CD4-positive, alpha-beta T cell (primary cell): Measurements from ENCODE around the gene OPCML. TPM values are rescaled to one million over a fixed set of nuclear protein-coding genes. Genes with fewer than 3 reads are reported as not detected.

Source experiments
- ATAC-seq: fragments of 200-7000 bp; cut with Tn5 transposase; one replicate; pipeline ENCODE4 v1.10.0; 2022; ENCODE audit warnings: mild to moderate bottlenecking; ENCODE audit not compliant: poor library complexity
- CTCF ChIA-PET: fragments of 350-600 bp; sonication (Branson Sonifier 250); formaldehyde crosslinking; loops from one replicate; lab custom pipeline; 2021; ENCODE audit warnings: antibody characterized with exemption, inconsistent platforms; lab: Charles Lee
- POLR2A ChIA-PET: fragments of 350-600 bp; sonication (Branson Sonifier 250); formaldehyde crosslinking; loops from one replicate; lab custom pipeline; 2021; ENCODE audit warnings: antibody characterized with exemption, inconsistent platforms; lab: Charles Lee
- DNase-seq, 14 experiments: peaks; one replicate each; pipeline ENCODE4 v3.0.0-alpha.2; 2013 to 2020; ENCODE audit warnings: mixed read lengths in 2 of 14
- H3K27ac ChIP-seq, 2 donors: one replicate each; pipeline versions ENCODE4 v1.5.1 to v1.7.0; 2013; ENCODE audit warnings: low read length in 2 of 2, low read depth in 1 of 2, mild to moderate bottlenecking in 1 of 2
- H3K27me3 ChIP-seq, 2 experiments: 1 replicate in 1 of 2; 2 replicates in 1 of 2; pipeline versions ENCODE4 v1.6.1 to v1.7.0; 2013; ENCODE audit warnings: low read length in 2 of 2, control low read depth in 1 of 2, mild to moderate bottlenecking in 1 of 2, moderate library complexity in 1 of 2; ENCODE audit not compliant: insufficient read depth in 2 of 2, control insufficient read depth in 1 of 2
- H3K36me3 ChIP-seq: one replicate; pipeline ENCODE4 v1.6.1; 2013; ENCODE audit warnings: low read length, control low read depth; ENCODE audit not compliant: insufficient read depth
- H3K4me1 ChIP-seq: one replicate; pipeline ENCODE4 v1.6.1; 2013; ENCODE audit warnings: low read length, control low read depth; ENCODE audit not compliant: insufficient read depth
- H3K4me3 ChIP-seq: one replicate; pipeline ENCODE4 v1.5.1; 2013; ENCODE audit warnings: mild to moderate bottlenecking, low read length, moderate library complexity
- H3K9me3 ChIP-seq, 2 experiments: 1 replicate in 1 of 2; 2 replicates in 1 of 2; pipeline versions ENCODE4 v1.6.1 to v1.7.0; 2013; ENCODE audit warnings: low read length in 2 of 2, mild to moderate bottlenecking in 2 of 2, control low read depth in 1 of 2, moderate library complexity in 1 of 2; ENCODE audit not compliant: control insufficient read depth in 1 of 2, insufficient read depth in 1 of 2
- H3K27ac Mint-ChIP-seq: one replicate; pipeline ENCODE4 v1.8.0; 2020; ENCODE audit warnings: mixed read lengths
- H3K27me3 Mint-ChIP-seq: one replicate; pipeline ENCODE4 v1.8.0; 2021; ENCODE audit warnings: mixed read lengths
- H3K36me3 Mint-ChIP-seq: one replicate; pipeline ENCODE4 v1.8.0; 2021; ENCODE audit warnings: low read depth, mixed read lengths
- H3K4me1 Mint-ChIP-seq: one replicate; pipeline ENCODE4 v1.8.0; 2021; ENCODE audit warnings: low read depth, mixed read lengths
- H3K4me3 Mint-ChIP-seq: one replicate; pipeline ENCODE4 v1.8.0; 2020; ENCODE audit warnings: mild to moderate bottlenecking, mixed read lengths
- H3K9me3 Mint-ChIP-seq: one replicate; pipeline ENCODE4 v1.8.0; 2020; ENCODE audit warnings: mixed read lengths
- intact Hi-C, 2 experiments: fragments of 100-400 bp; cut with DNase I in 1 of 2; cut with micrococcal nuclease in 1 of 2; formaldehyde crosslinking; loops; one replicate each; pipeline versions ENCODE4 v1.15.1 to v1.9.0; 2023 to 2025; cut with DNase I, micrococcal nuclease
- total RNA-seq, 174 experiments: library from RNA in 2 of 174; stranded (reverse) in 2 of 174; gene quantifications; one replicate each; pipeline ENCODE4 v1.2.3 and lab custom pipeline; 2021 to 2026
- TF ChIP-seq, protein P1 (sequence below): fragments of 200-600 bp; IDR thresholded peaks from one replicate; pipeline ENCODE4 v1.8.0; 2022; ENCODE audit warnings: antibody characterized with exemption, mild to moderate bottlenecking

The OPCML gene
- total RNA-seq, 2 experiments from 2014 or later = not detected

DNA sequence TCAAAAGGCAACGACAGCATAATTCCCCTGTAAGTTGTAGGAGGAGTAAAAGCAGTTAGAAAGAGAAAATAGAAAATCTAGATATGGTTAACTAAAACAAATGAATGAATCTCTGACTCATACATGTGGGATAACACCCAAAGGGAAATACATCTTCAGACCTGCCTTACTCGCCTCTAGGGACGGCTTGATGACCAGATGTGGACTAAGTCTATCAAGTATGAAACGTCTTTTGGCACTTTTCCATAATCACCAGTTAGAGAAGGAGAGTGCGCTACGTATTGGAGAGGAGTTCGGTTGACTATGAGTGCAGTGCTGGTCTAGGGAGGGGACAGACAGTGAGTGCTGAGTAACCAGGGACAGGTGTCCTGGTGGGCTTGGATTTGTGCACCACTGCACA is 459.9 kb downstream of the OPCML start:
- no peak overlapping the region for H3K4me3 Mint-ChIP-seq
- peaks cover 22% of the 10 kb centered on the region for H3K27me3 Mint-ChIP-seq
- POLR2A ChIA-PET = no interaction called here

DNA sequence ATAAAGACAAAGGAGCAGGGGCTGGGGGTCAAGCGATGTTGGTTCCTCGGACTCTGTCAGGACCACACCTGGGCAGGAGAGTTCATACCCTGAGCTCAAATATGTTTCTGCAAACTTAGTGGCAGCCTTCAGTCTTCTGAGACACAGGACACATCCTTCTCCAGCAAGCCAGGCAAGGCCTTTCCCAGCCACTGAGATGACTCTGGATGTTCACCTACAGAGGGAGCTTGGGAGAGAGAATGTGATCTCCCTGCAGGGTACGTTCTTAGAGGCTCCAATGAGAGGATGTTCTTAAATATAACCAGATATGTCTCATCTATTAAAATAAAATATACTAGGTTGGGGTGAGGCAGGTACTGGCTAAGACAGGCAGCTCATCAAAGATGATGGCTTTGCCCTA is 461.5 kb downstream of the OPCML start:
- H3K27me3 ChIP-seq = no peaks in the 10 kb centered on the region
- Mint-ChIP-seq H3K4me1 (no peaks in the 10 kb centered on the region), H3K4me3 (no peak overlapping the region), H3K27ac (no peak overlapping the region), H3K36me3 (no peaks in the 10 kb centered on the region), H3K27me3 (peaks cover 29% of the 10 kb centered on the region), H3K9me3 (no peaks in the 10 kb centered on the region)
- H3K4me1 ChIP-seq = no peaks in the 10 kb centered on the region
- CTCF ChIA-PET = no interaction called here
- intact Hi-C loops = no loop called here
- no peak overlapping the region for H3K27ac ChIP-seq
- TF ChIP-seq, protein P1, sequence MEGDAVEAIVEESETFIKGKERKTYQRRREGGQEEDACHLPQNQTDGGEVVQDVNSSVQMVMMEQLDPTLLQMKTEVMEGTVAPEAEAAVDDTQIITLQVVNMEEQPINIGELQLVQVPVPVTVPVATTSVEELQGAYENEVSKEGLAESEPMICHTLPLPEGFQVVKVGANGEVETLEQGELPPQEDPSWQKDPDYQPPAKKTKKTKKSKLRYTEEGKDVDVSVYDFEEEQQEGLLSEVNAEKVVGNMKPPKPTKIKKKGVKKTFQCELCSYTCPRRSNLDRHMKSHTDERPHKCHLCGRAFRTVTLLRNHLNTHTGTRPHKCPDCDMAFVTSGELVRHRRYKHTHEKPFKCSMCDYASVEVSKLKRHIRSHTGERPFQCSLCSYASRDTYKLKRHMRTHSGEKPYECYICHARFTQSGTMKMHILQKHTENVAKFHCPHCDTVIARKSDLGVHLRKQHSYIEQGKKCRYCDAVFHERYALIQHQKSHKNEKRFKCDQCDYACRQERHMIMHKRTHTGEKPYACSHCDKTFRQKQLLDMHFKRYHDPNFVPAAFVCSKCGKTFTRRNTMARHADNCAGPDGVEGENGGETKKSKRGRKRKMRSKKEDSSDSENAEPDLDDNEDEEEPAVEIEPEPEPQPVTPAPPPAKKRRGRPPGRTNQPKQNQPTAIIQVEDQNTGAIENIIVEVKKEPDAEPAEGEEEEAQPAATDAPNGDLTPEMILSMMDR = no peak
- POLR2A ChIA-PET = no interaction called here
- peaks cover 0 to 2% of the 10 kb centered on the region in 2 experiments for H3K9me3 ChIP-seq
- no peaks in the 10 kb centered on the region for H3K36me3 ChIP-seq
- H3K4me3 ChIP-seq = no peak overlapping the region
- ATAC-seq (no peak), DNase-seq (no peak)

More for the DNA sequence above, 459.9 kb downstream of the OPCML start:
- ATAC-seq = no peak
- intact Hi-C loops = no loop called here
- no peaks in the 10 kb centered on the region for H3K27me3 ChIP-seq
- Mint-ChIP-seq H3K9me3 (no peaks in the 10 kb centered on the region), H3K4me1 (no peaks in the 10 kb centered on the region), H3K36me3 (no peaks in the 10 kb centered on the region), H3K27ac (no peak overlapping the region)
- CTCF ChIA-PET = no interaction called here
- H3K9me3 ChIP-seq = no peaks in the 10 kb centered on the region
- no peak overlapping the region for H3K27ac ChIP-seq
- no peaks in the 10 kb centered on the region for H3K36me3 ChIP-seq
- TF ChIP-seq, protein P1 = no peak
- no peak for DNase-seq
- no peak overlapping the region for H3K4me3 ChIP-seq
- H3K4me1 ChIP-seq = no peaks in the 10 kb centered on the region

DNA sequence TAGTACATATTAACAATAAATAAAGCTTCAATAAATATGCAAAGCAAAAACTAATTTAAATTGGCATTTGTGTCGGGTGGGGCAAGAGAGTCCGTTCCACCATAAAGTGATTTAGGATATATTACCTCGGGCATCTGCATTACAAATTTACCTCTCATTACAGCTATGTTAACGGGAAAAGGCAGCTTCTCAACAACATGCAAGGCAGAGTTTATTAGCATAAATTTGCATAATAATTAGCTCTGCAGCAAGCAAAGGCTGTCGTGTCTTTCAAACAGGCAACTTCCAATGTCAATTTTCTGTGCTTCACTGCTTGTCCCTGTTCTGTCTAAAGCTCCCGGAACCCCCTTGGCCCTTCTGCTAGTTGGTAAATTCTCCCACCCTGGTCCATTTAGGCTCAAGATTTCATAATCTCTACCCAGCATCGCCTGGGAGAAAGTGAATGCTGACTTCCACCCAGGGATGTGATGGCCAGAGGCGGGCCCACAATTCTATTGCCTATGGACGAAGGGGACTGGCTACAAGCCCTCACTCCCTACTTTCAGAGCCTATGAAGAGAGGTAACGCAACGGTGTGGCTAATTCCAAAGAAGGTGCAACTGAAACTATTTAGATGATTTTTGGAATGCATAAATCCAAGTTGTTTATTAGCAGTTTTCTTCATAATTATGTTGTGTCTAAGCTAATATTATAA is 462.1 kb downstream of the OPCML start:
- ChIA-PET CTCF (no interaction called here), POLR2A (no interaction called here)
- Mint-ChIP-seq H3K36me3 (no peaks in the 10 kb centered on the region), H3K4me1 (no peaks in the 10 kb centered on the region), H3K27me3 (peaks cover 32% of the 10 kb centered on the region), H3K27ac (no peak overlapping the region), H3K9me3 (no peaks in the 10 kb centered on the region), H3K4me3 (no peak overlapping the region)
- ATAC-seq (no peak), DNase-seq (no peak)
- Histone ChIP-seq H3K36me3 (no peaks in the 10 kb centered on the region), H3K4me3 (no peak overlapping the region), H3K27me3 (no peaks in the 10 kb centered on the region), H3K4me1 (no peaks in the 10 kb centered on the region), H3K27ac (no peak overlapping the region), H3K9me3 (peaks cover 0 to 9% of the 10 kb centered on the region in 2 experiments)
- TF ChIP-seq, protein P1 = no peak
- intact Hi-C loops = no loop called here
